ENCODE results near the gene FMNL2. TPM values are rescaled to one million over a fixed set of nuclear protein-coding genes. Genes with fewer than 3 reads are reported as not detected.

The FMNL2 gene
- total and polyA plus RNA-seq, 2 experiments from 2014 or later: 16.5 to 45.4 TPM

GRCh38 chr2:152618193-152618564, 283.2 kb downstream of the FMNL2 start:
- ATAC-seq (no peak), DNase-seq (ENCODE audit: low spot score) (no peak)
- Mint-ChIP-seq H3K9me3 (no peaks in the 10 kb centered on the region), H3K4me3 (no peak overlapping the region), H3K4me1 (no peaks in the 10 kb centered on the region), H3K27me3 (ENCODE audit: insufficient read depth, low read depth, poor library complexity) (peaks cover 1% of the 10 kb centered on the region), H3K36me3 (ENCODE audit: low read depth) (peaks cover 41% of the 10 kb centered on the region), H3K27ac (no peak overlapping the region)
- H3K4me2 ChIP-seq: no peak overlapping the region
- no peak overlapping the region for H2AFZ ChIP-seq
- no peaks in the 10 kb centered on the region for H3K9me2 ChIP-seq (ENCODE audit: insufficient read depth)
- no peak overlapping the region for H3K27ac ChIP-seq (ENCODE audit: low read depth)
- TF ChIP-seq ETS1 (IDR thresholded peaks at IDR 0.05) (no peak), NANOG (IDR thresholded peaks at IDR 0.05; ENCODE audit: borderline replicate concordance) (no peak), CTCF (conservative IDR thresholded peaks at IDR 0.05; ENCODE audit: low read depth in 2 of 2) (no peak), CREB1 (CRISPR knock-in tag; IDR thresholded peaks at IDR 0.05; ENCODE audit: low read depth) (no peak), EZH2phosphoT487 (IDR thresholded peaks at IDR 0.05; ENCODE audit: unreplicated experiment) (no peak), REST (IDR thresholded peaks at IDR 0.05; ENCODE audit: unreplicated experiment) (no peak), ZNF331 (CRISPR knock-in tag; IDR thresholded peaks at IDR 0.05; ENCODE audit: low read depth) (no peak), ZNF114 (CRISPR knock-in tag; IDR thresholded peaks at IDR 0.05) (no peak), ZNF462 (CRISPR knock-in tag; IDR thresholded peaks at IDR 0.05) (no peak), EZH2 (IDR thresholded peaks at IDR 0.05; ENCODE audit: low read depth, unreplicated experiment) (no peak), POLR2AphosphoS5 (IDR thresholded peaks at IDR 0.05; ENCODE audit: low read depth) (no peak), JUNB (IDR thresholded peaks at IDR 0.05; ENCODE audit: unreplicated experiment) (no peak), STAT1 (IDR thresholded peaks at IDR 0.05; ENCODE audit: unreplicated experiment) (no peak)
- H3K4me3 ChIP-seq: no peak overlapping the region
- H3K27me3 ChIP-seq (ENCODE audit: insufficient read depth): no peaks in the 10 kb centered on the region
- no peaks in the 10 kb centered on the region for H3K4me1 ChIP-seq (ENCODE audit: insufficient read depth)
- H4K20me1 ChIP-seq (replicated peaks; ENCODE audit: insufficient read depth): peaks cover 2% of the 10 kb centered on the region; the same call in 1 of the 2 replicates
- H3K79me2 ChIP-seq (replicated peaks; ENCODE audit: insufficient read depth): no peaks in the 10 kb centered on the region
- peaks cover 15% of the 10 kb centered on the region; the same call in 1 of the 2 replicates for H3K36me3 ChIP-seq (ENCODE audit: insufficient read depth)
- no peaks in the 10 kb centered on the region for H3F3A ChIP-seq (replicated peaks; ENCODE audit: low read depth)
